HG03521 (cell line): ENCODE measurements around the gene LY86.
A peak's percentile ranks its signal among the peaks of the same experiment; 100 is the strongest.

Experiments
- ATAC-seq: cut with Tn5 transposase; IDR thresholded peaks from one replicate; pipeline ENCODE4 v1.9.1; 2021; ENCODE audit warnings: mild to moderate bottlenecking, moderate library complexity; ENCODE audit not compliant: unreplicated experiment

Gene LY86

DNA sequence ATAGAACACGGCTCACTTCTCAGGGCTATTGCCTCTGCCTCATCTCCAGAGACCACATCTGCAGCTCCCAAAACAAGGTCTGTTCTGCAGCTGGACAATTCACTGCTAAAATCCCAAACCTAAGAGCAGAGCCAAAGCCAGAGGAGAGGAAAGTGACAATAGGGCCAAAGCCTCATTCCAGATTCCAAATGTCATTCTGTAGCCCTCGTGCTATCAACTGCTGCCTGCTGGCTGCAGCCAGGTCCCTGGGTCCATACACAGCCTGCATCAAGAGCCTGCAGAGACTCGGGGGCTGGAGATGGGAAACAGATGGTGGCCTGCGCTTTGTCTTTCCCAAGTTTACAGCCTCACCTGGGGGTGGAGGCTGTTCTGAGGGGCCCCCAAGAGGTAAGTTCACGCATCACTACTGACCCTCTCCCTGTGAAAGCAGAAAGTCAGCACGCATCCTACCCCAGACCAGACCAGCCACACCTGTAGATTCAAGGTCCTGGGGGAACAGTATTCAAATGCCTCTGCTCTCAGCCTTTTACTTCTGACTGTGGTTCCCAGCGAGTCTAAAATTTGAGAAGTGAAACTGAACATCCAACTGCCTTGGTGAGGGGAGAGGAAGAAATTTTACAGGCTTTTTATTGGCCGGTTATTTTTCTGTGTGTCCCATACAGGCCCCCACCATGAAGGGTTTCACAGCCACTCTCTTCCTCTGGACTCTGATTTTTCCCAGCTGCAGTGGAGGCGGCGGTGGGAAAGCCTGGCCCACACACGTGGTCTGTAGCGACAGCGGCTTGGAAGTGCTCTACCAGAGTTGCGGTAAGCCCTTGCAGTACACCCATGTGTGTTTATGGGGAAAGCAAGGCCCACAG is at the start of gene LY86:
LY86 (plus strand) TSS at position 657 of the 860 bp plus-strand sequence; CDS start at position 672, 15 bp downstream.
- ATAC-seq, result peak; percentile 32

DNA sequence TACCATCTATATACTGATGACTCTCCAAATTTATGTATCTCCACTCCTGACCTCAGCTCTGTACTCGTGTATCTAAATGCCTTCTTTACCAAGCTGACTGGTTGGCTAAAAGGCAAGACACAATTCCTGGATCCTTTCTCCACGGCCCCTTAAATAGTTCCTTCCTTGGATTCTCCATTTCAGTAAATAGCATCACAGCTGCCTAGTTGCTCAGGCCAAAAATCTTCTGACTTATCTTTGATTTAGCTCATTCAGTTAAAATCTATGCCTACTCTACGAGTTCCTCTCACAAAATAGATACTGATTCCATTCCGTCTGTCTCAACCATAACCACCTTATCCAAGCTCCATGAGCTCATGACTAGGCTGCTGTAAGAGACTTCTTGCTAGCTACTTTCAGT is 49.5 kb upstream of the LY86 start:
- no peak for ATAC-seq

DNA sequence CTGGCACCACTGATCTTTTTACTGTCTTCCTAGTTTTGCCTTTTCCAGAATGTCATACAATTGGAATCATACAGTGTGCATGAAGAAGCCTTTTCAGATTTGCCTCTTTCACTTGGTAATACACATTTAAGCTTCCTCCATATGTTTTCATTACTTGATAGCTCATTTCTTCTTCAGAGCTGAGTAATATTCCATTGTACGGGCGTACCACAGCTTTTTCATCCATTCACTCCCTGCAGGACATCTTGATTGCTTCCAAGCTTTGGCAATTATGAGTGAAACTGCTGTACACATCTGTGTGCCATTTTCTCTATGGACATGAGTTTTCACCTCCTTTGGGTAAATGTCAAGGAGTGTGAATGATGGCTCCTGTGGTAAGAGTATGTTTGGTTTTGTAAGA is 46.2 kb upstream of the LY86 start:
- ATAC-seq, result no peak

DNA sequence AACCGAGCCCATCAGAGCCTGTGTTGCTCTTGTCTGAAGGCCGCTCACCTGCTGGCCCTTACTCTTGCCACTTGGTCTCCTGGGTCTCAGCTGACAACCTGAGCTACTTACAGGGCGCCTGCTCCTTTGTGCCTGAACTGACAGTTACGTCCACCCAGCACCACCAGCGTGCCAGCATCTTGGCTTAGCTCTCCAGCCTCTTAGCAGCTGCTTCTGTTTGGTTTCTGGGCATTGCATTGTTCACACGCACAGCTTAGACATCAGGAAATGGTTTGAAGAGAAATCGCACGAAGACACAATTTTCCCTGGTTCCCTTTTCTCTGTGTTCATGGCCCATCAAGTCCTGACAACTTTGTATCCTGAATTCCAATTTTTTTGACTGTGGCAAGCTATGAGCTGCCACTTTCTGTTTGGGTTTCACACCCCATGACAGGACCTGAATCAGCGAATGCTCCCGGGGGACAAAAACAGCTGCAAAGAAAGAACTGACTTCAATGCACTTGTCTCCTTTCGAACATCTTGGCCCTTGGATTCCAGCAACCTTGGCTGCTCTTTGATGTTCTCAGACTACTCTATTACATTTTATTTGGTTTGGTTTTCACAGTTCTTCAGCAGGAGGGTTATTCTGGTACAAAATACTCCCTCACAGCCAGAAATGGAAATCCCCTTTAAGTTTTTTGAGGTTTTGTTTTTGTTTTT is 45.2 kb upstream of the LY86 start:
- no peak for ATAC-seq

DNA sequence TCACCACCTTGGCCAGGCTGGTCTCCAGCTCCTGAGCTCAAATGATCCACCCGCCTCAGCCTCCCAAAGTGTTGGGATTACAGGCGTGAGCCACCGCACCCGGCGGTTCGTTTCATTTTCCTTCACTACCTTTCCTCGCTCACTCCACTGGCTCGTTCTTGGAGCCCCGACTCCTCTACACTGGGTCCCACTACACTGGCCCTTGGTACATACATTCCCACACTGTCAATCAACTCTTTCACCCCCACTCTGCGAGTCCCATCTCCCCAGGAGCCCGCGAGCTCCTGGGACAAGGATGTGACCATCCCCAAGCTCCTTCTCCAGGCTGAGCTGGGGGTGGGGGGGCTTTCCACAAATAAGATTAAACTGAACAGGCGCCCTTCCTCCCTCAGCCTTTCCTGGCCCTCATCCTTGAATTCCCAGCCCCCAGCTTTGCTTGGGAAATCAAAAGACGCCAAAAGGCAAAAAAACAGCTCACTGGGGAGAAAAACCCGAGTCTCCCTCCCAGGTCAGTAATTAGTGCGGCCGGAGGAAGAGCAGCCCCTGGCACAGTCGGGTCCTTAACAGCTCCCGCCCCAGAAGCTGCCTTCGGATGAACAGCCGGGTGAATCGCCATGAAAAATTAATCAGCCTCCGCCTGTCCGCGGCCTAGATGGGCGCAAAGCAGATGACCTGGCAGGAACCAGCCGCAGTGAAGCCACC is 42.8 kb upstream of the LY86 start:
- ATAC-seq, result no peak

DNA sequence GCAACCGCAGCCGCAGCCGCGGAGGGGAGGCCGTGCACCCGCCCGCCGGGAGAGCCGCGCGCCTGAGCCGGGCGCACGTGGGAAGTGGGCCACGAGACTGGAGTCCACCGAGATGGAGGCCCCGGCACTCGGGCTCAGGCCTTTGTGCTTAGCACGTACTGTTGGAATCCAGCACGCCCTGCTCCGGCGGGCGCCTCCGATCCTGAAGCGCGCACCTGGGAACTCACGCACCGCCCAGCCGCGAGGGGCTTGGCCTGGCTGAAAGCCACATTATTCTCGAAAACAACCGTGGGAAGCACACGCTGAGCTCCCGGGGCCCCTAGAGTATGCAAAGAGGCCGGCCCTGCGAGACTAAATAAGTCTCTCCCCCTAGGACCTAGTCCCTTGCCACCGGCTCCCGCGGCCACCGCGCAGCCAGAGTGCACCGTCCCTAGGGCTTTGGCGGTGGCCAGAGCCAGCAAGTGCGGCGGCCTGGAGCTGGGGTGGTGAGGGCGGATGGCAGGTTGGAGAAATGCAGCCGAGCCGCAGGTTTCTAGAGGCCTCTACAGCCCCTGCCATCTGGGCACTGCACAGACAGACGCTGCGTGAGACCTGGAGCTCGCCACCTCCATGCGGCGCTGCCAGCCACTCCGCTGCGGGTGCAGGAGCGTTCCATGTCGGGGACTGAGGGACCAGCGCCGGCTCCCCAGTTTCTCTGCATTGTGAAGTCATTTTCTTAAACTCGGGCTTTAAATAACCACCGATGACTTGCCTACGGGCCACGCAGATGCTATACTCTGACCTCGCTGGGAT is 42.0 kb upstream of the LY86 start:
- peak; percentile 36 for ATAC-seq

DNA sequence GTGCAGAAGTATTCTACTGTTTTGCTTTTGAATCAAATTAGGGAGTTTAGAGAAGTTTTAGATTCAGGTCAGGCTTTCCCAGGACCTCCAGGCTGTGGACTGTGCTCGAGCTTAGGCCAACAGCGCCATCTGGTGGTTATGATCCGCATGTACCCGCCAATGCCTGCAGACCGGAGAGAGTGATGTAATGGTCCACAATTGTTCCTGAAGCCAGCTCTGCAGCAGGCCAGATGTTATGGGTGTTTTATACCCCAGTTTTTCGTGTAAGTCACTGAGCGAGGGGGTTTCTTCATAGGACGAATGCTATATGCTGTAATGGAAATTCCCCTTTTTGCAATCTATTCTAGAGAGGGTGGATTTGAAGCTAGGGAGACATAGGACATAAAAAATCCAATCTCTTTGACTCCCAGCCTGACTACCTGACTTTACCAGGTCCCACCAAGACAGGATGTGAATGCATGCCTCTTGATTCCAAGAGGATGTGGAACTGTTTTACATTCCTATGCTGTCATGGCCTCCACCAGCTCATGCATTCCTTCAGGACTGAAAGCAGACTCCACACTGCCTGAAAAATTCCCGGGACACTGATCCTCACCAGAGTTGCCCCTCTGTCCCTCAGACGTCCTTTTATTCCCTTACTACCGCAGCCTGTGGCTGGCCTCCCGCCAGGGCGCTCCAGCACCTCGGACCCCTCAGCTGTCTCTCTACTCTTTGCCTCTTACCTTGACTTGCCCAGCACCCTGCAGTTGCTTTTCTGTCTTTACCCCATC is 41.2 kb upstream of the LY86 start:
- peak; percentile 82 for ATAC-seq

DNA sequence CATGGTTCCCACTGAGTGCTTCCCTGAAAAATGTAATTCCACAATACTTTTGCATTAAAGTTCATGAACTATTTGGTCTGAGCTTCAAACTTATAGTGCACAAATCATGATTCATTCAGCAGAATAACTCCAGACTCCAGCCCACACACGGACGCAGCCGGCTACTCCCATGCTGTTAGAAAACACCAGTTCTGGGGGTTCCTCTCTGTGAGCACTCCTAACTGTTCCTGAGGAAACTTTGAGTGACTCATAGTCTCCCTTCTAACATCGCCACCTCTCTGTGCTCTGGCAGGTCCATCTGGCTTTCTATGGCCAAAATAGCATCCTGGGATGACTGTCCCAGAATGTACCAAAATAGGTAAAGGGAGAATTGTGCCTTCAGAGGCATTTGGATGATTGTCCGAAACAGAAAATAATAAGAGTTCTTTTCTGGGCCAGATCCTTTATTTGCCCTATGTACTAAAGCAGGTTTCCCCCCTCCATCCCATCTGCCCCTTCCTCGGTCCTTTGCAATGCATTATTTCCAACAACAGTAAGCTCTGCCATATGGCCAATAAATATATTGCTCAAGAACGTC is 32.3 kb upstream of the LY86 start:
- no peak for ATAC-seq

DNA sequence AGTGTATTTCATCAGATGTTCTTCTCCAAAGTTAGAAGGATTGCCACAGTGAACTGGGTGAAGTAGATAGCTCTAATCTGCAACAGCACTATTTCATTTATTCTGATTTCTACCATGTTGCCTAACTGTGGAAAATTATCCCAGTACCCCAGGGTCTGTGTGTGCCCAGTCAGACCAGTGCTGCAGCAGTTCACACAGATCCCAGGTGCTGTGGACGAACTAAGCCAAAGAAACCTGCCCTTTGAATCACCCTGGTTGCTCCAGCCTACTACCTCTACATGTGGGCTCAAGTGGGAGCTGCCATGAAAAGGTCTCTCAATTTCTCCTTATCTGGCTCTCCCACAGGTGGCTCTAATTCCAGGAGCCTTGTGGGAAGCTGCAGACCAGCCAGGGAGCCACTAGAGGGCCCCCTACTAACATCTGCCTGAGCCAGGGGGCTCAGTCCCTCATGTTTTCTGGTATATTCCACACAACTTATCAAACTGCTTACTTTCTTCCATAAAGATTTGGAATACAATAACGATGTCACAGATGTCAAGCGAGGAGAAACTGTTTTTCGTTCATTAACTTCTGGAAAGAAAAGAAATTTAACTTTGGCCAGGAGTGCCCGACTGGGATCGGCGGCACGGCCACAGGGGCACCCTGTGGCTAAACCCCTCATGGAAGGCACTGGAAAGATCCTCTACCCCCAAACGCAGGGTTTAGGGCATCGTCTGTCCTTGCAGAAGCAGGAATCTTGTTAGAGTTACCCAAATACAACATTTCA is 31.6 kb upstream of the LY86 start:
- ATAC-seq, result no peak

DNA sequence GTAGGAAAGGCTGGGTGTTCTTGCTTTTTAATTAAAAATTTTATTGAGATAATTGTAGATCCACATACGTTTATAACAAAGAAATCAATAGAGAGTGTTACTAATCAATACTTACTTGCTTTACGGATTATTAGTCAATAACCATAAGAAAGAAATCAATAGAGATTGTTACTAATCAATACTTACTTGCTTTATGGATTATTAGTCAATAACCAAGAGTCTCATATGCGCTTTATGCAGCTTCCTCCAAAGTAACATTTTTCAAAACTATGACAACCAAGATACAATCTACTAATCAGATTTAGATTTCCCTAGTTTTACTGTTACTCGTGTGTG is 31.0 kb upstream of the LY86 start:
- no peak for ATAC-seq

DNA sequence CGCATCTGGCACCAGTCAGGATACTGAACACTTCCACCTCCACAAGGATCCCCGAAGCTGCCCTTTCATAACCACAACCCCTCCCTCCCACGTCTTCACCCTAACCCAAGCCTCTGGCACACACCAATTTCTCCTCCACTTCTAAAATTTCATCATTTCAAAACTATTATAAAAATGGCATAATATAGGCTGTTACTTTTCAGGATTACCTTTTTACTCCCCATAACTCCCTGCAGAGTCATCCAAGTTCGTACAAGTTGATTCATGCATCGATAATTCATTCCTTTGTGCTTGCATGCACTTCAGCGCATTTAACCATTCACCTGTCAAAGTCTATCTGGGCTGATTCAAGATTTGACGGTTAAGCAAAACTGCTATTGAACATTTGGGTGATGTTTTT is 30.6 kb upstream of the LY86 start:
- ATAC-seq, result no peak

DNA sequence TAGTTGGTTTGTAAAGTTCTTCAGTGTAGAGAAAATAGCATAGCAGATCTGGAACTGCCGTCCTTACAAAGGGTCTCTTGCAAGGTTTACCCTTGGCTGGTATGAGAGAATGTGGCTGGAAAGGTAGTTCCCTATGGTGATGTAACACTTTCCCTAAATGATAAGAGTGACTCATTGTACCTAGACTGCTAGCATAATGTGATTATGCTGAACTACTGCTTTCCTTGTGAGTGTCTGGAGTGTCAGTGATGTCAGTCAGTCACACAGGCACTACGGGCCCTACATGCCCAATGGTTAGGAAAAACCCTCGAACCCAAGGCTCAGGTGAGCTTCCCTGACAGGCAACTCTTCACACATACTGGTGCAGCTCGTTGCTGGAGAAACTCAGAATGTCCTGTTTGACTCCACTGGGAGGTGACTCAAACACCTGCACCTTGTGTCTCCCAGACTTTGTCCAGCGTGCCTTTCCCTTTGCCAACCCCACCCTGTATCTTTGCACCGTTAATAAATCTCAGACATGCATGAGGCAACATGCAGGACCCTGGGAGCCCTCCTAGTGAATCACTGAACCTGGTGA is 28.4 kb upstream of the LY86 start:
- no peak for ATAC-seq

DNA sequence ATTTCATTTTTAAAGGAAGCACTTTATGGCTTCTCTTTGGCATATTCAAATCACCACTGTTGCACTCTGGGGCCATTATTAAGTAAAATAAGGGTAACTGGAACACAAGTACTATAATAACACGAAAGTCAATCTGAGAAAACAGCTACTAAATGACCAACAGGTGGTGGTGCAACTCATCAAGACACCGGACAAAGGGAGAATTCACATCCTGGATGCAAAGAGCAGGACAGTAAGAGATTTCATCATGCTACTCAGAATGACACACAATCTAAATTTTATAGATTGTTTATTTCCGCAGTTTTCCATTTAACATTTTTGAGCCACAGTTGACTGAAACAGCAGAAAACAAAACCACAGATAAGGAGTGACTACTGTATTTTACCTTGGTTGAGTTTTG is 27.6 kb upstream of the LY86 start:
- ATAC-seq, result no peak

DNA sequence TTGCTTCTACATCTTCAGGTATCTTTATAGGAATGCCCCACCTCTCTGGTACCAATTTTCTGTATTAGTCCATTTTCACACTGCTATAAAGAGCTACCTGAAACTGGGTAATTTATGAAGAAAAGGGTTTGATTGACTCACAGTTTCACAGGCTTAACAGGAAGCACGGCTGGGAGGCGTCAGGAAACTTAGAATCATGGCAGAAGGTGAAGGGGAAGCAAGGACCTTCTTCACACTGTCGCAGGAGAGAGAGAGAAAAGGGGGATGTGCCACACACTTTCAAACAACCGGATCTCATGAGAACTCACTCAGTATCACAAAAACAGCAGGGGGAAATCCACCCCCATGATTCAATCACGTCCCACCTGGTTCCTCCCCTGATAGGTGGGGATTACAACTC is 24.4 kb upstream of the LY86 start:
- no peak for ATAC-seq

DNA sequence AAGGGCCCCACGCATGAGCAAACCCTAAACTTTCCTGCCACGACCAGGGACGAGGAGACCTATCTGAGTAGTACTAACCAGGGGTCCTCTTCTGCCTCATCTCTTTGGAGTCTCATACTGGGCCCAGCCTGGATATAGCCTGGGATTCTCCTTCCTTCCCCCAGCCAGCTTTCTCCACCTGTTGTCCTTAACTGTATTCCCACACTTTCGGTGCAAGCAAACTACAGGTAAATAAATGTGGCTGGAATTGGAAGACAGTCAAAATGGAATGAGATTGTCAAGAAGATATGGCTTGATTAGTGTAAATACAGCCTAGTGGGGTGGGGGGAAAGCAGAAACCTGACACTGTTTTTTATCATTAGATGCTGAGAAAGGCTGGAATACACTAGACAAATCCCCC is 23.5 kb upstream of the LY86 start:
- no peak for ATAC-seq

DNA sequence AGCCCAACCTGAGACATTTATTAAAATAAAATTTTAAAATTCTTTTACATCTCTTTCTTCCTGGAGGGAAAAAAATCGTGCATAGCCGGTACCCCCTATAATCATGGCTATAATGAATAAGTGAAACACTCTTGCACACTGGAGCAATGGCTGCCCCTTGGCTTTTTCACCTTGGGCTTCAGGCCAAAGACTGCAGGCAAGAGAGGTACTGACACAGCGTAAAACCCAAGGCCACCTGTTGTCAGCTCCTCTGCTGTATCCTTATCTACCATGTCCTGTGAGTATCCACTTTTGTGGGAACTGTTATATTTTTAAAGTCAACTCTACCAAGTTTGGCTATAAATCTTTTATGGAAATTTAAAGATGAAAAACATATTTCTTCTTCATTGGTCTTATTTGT is 23.0 kb upstream of the LY86 start:
- ATAC-seq, result no peak

DNA sequence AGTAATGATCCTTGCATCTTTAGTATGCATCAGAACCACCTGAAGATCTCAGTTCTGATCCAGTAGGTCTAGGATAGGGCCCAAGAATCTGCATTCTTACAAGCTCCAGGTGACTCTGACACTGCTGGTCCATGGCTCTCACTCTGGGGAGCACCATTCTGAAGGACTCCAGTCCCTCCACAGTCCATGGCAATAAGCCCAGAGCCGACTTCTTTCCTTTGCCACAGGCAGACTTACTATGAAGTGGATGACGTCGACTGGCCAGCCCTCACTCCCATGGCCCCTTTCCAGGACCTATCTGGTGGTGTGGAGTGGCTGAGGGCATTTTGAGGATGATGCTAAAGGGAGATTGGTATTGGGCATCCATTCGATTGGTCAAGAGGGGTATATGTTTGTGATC is 21.8 kb upstream of the LY86 start:
- no peak for ATAC-seq

DNA sequence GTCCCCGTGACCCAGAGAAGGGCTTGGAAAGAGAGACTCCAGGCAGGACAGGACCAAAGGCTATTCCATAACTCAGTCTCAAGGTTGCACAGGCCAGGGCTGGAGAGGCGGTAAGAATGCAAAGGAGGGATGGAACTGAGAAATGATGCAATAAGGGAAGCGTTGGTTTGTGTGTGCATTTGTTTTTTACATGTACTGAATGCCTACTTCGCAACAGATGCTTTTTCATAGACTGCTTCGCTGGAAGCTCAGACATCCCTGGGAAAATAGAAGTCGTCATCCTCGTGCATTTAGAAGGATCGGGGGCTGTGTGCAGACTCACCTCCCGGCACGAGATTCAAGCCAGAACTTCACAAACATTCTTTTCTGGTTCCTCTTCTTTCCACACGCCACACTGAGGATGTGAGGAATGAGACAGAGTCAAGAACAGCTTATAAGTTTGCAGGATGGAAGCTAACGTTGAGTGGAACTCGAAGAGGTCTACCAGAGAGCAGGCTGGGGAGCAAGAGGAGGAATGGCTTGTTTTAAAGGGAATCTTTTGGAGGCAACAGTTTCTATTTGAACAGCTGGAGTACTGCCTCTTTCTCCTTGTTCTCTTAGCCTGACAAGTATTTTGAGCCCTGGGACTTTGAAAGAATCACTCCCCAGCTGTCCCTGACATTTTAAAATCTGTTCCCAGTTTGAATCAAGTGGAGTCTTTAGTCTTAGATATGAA is 19.3 kb upstream of the LY86 start:
- ATAC-seq, result no peak
